SU-DHL-6 (cell line): ENCODE data around the gene MIA2.

Experiments
- H2AFZ ChIP-seq: fragments of 200-600 bp; sonication (generic); 2 replicates; pipeline ENCODE4 v1.6.1; 2014; ENCODE audit warnings: low read depth, mild to moderate bottlenecking, moderate library complexity, mixed read lengths, antibody characterized with exemption, low read length; ENCODE audit not compliant: severe bottlenecking
- H3F3A ChIP-seq: fragments of 200-600 bp; shearing (Covaris generic); 2 replicates; pipeline ENCODE4 v1.6.0; 2016; ENCODE audit warnings: antibody characterized with exemption, mild to moderate bottlenecking; ENCODE audit not compliant: insufficient read depth
- H3K27ac ChIP-seq: fragments of 200-600 bp; sonication (generic); 2 replicates; pipeline ENCODE4 v1.5.1; 2016; ENCODE audit warnings: low read depth, mild to moderate bottlenecking, low read length, moderate library complexity, mixed read lengths
- H3K27me3 ChIP-seq: fragments of 200-600 bp; sonication (generic), shearing (Covaris generic); 2 replicates; pipeline ENCODE4 v1.6.0; 2014; ENCODE audit warnings: mild to moderate bottlenecking, low read length
- H3K36me3 ChIP-seq: fragments of 200-600 bp; sonication (generic); 2 replicates; pipeline ENCODE4 v1.6.1; 2014; ENCODE audit warnings: mild to moderate bottlenecking, low read length, mixed read lengths
- H3K4me2 ChIP-seq: fragments of 300-600, 200-600 bp; shearing (Covaris generic), sonication (generic); 2 replicates; pipeline ENCODE4 v1.6.0; 2014; ENCODE audit warnings: low read length, low read depth, mild to moderate bottlenecking; ENCODE audit not compliant: poor library complexity, severe bottlenecking
- H3K4me3 ChIP-seq: fragments of 200-600 bp; sonication (generic); 2 replicates; pipeline ENCODE4 v1.5.1; 2014; ENCODE audit warnings: antibody characterized with exemption, low read length, mild to moderate bottlenecking, mixed read lengths; ENCODE audit not compliant: insufficient read depth, poor library complexity, severe bottlenecking
- H3K79me2 ChIP-seq: fragments of 200-600 bp; sonication (generic); 2 replicates; pipeline ENCODE4 v1.6.1; 2014; ENCODE audit warnings: mild to moderate bottlenecking, low read length, moderate library complexity; ENCODE audit not compliant: insufficient read depth
- H3K9ac ChIP-seq: fragments of 200-600 bp; sonication (generic); 2 replicates; pipeline ENCODE4 v1.7.0; 2014; ENCODE audit warnings: mild to moderate bottlenecking, low read length
- H3K9me2 ChIP-seq: fragments of 200-600 bp; sonication (generic); replicated peaks from 2 replicates; pipeline ENCODE4 v1.6.1; 2014; ENCODE audit warnings: low read length; ENCODE audit not compliant: insufficient read depth
- H3K9me3 ChIP-seq: fragments of 200-600 bp; sonication (generic); 2 replicates; pipeline ENCODE4 v1.6.1; 2014; ENCODE audit warnings: low read length, mixed read lengths; ENCODE audit not compliant: insufficient read depth
- H4K20me1 ChIP-seq: fragments of 200-600 bp; sonication (generic); 2 replicates; pipeline ENCODE4 v1.6.1; 2014; ENCODE audit warnings: low read depth, mild to moderate bottlenecking, antibody characterized with exemption, low read length, moderate library complexity, mixed read lengths
- EZH2phosphoT487 ChIP-seq: fragments of 200-600 bp; sonication (generic), shearing (Covaris generic); conservative IDR thresholded peaks from 2 replicates; pipeline ENCODE4 v1.6.1; 2018; ENCODE audit warnings: mild to moderate bottlenecking, antibody characterized with exemption, low read length, moderate library complexity, mixed read lengths
- TF ChIP-seq, protein P1 (sequence below): fragments of 200-600 bp; sonication (generic); IDR thresholded peaks from one replicate; pipeline ENCODE4 v1.5.1; 2017; ENCODE audit warnings: antibody characterized with exemption, mild to moderate bottlenecking, low read length, moderate library complexity; ENCODE audit not compliant: insufficient read depth, poor library complexity, severe bottlenecking

Gene MIA2

DNA sequence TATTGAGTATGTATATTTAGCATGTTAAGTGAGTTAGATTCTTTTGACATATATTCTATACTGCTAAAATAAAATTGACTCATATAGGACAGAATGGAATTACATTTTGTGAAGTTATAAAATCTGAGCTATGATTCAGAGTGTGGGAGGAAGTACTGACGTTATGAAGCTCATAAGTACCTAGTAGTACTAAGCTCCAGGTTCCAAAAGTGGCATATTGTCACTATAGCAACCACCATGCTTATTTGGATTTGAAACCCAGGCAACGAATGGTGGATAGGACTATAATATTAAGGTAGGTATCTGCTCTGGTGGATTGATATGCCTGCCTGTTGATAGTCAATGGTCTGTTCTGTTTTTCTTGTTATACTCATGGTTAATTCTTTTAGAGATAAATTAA is 200.7 kb downstream of the MIA2 start:
- H3K27ac ChIP-seq: no peak overlapping the region
- TF ChIP-seq EZH2phosphoT487: no peak
- TF ChIP-seq, protein P1, sequence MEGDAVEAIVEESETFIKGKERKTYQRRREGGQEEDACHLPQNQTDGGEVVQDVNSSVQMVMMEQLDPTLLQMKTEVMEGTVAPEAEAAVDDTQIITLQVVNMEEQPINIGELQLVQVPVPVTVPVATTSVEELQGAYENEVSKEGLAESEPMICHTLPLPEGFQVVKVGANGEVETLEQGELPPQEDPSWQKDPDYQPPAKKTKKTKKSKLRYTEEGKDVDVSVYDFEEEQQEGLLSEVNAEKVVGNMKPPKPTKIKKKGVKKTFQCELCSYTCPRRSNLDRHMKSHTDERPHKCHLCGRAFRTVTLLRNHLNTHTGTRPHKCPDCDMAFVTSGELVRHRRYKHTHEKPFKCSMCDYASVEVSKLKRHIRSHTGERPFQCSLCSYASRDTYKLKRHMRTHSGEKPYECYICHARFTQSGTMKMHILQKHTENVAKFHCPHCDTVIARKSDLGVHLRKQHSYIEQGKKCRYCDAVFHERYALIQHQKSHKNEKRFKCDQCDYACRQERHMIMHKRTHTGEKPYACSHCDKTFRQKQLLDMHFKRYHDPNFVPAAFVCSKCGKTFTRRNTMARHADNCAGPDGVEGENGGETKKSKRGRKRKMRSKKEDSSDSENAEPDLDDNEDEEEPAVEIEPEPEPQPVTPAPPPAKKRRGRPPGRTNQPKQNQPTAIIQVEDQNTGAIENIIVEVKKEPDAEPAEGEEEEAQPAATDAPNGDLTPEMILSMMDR: no peak
- no peak overlapping the region for H3K4me3 ChIP-seq
- H3F3A ChIP-seq: peaks cover 9% of the 10 kb centered on the region; the same call in 1 of the 2 replicates
- H3K9me2 ChIP-seq: no peaks in the 10 kb centered on the region
- no peaks in the 10 kb centered on the region for H3K27me3 ChIP-seq
- no peaks in the 10 kb centered on the region for H3K36me3 ChIP-seq
- H4K20me1 ChIP-seq: peaks cover 7% of the 10 kb centered on the region; the same call in 1 of the 2 replicates
- no peak overlapping the region for H2AFZ ChIP-seq
- no peaks in the 10 kb centered on the region for H3K9me3 ChIP-seq
- H3K9ac ChIP-seq: no peak overlapping the region
- H3K79me2 ChIP-seq: peaks cover 22% of the 10 kb centered on the region
- H3K4me2 ChIP-seq: peak overlapping the region; percentile 71

DNA sequence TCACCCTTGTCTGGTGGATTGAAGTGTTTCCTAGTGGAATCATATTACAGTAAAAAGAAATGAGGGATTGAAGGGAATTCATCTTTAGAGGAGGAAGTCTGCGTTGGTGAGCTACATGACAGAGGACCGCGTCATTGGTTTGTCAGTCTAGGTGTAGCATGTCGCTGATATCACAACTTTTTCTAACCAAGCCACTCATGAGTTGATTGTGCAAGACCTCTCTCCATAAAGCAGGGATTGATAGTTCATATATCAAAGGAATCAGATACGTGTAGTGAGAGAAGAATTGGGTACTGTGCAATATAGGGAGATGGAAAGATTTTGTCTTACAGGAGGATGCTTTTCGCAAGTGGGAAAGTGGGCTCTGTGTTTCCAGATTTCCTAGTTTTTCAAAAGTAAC is 201.5 kb downstream of the MIA2 start:
- TF ChIP-seq, protein P1: no peak
- no peak for TF ChIP-seq EZH2phosphoT487
- no peak overlapping the region for H3K9ac ChIP-seq
- H3K9me3 ChIP-seq: no peaks in the 10 kb centered on the region
- H3K27me3 ChIP-seq: no peaks in the 10 kb centered on the region
- no peak overlapping the region for H3K27ac ChIP-seq
- H3K36me3 ChIP-seq: no peaks in the 10 kb centered on the region
- peaks cover 14% of the 10 kb centered on the region for H3K79me2 ChIP-seq
- H3K4me2 ChIP-seq: no peak overlapping the region
- H2AFZ ChIP-seq: no peak overlapping the region
- no peak overlapping the region for H3K4me3 ChIP-seq
- H3F3A ChIP-seq: peaks cover 9% of the 10 kb centered on the region; the same call in 1 of the 2 replicates
- no peaks in the 10 kb centered on the region for H3K9me2 ChIP-seq
- no peaks in the 10 kb centered on the region; the same call in 1 of the 2 replicates for H4K20me1 ChIP-seq
